Keratinocyte (primary cell): ENCODE results near the gene CMYA5. TPM values are rescaled to one million over a fixed set of nuclear protein-coding genes. Genes with fewer than 3 reads are reported as not detected.

ENCODE experiments used
- DNase-seq: peaks from one replicate; pipeline ENCODE4 v3.0.0-alpha.2; 2011; ENCODE audit warnings: low read depth, missing footprints, low spot score
- FAIRE-seq: peaks from 2 replicates; lab custom pipeline; 2011; peaks lifted over from hg19 to GRCh38; lab: Jason Lieb, UNC
- H2AFZ ChIP-seq: 2 replicates; pipeline ENCODE4 v1.6.0; 2012; ENCODE audit warnings: low read length, control low read depth, inconsistent platforms; ENCODE audit not compliant: control insufficient read depth
- H3K27ac ChIP-seq: 2 replicates; pipeline ENCODE4 v1.5.1; 2011; ENCODE audit warnings: low read length; ENCODE audit not compliant: control insufficient read depth, insufficient read depth
- H3K27me3 ChIP-seq: 3 replicates; pipeline ENCODE4 v1.6.0; 2011; ENCODE audit warnings: low read length; ENCODE audit not compliant: control insufficient read depth, insufficient read depth; ENCODE audit errors: extremely low read depth
- H3K36me3 ChIP-seq, 2 experiments: 2 replicates in 1 of 2; 3 replicates in 1 of 2; pipeline ENCODE4 v1.5.1; 2011; ENCODE audit warnings: low read length in 2 of 2, mild to moderate bottlenecking in 1 of 2; ENCODE audit not compliant: control insufficient read depth in 2 of 2, insufficient read depth in 2 of 2; ENCODE audit errors: extremely low read depth in 1 of 2
- H3K4me1 ChIP-seq: 3 replicates; pipeline ENCODE4 v1.5.1; 2011; ENCODE audit warnings: low read length; ENCODE audit not compliant: control insufficient read depth, insufficient read depth; ENCODE audit errors: extremely low read depth
- H3K4me2 ChIP-seq: 3 replicates; pipeline ENCODE4 v1.6.0; 2011; ENCODE audit warnings: low read depth, low read length; ENCODE audit not compliant: control insufficient read depth, insufficient read depth; ENCODE audit errors: extremely low read depth
- H3K4me3 ChIP-seq, 3 experiments: fragments of 200-600 bp in 1 of 3; sonication (generic) in 1 of 3; 2 replicates in 2 of 3; 3 replicates in 1 of 3; pipeline ENCODE4 v1.5.1; 2011 to 2016; ENCODE audit warnings: low read length in 3 of 3, mild to moderate bottlenecking in 3 of 3, control low read depth in 2 of 3, inconsistent platforms in 1 of 3, low read depth in 1 of 3, mixed read lengths in 1 of 3, mixed run types in 1 of 3, moderate library complexity in 1 of 3; ENCODE audit not compliant: control insufficient read depth in 2 of 3, insufficient read depth in 2 of 3; ENCODE audit errors: extremely low read depth in 1 of 3
- H3K79me2 ChIP-seq: 2 replicates; pipeline ENCODE4 v1.6.0; 2012; ENCODE audit warnings: low read length; ENCODE audit not compliant: control insufficient read depth, insufficient read depth
- H3K9ac ChIP-seq: 3 replicates; pipeline ENCODE4 v1.6.0; 2011; ENCODE audit warnings: low read length; ENCODE audit not compliant: control insufficient read depth, insufficient read depth; ENCODE audit errors: extremely low read depth
- H3K9me1 ChIP-seq: 3 replicates; pipeline ENCODE4 v1.6.0; 2011; ENCODE audit warnings: low read length; ENCODE audit not compliant: control insufficient read depth, insufficient read depth; ENCODE audit errors: extremely low read depth
- H3K9me3 ChIP-seq: 2 replicates; pipeline ENCODE4 v1.5.1; 2012; ENCODE audit warnings: low read depth, low read length; ENCODE audit not compliant: control insufficient read depth
- H4K20me1 ChIP-seq: 3 replicates; pipeline ENCODE4 v1.6.0; 2011; ENCODE audit warnings: low read length; ENCODE audit not compliant: control insufficient read depth, insufficient read depth; ENCODE audit errors: extremely low read depth
- CTCF ChIP-seq, 3 experiments: IDR thresholded peaks in 1 of 3; conservative IDR thresholded peaks in 1 of 3; optimal IDR thresholded peaks in 1 of 3; 2 replicates in 2 of 3; 3 replicates in 1 of 3; pipeline versions ENCODE3 to v1.5.1; 2011; ENCODE audit warnings: low read length in 3 of 3, mild to moderate bottlenecking in 3 of 3, moderate library complexity in 2 of 3, control low read depth in 1 of 3, inconsistent platforms in 1 of 3; ENCODE audit not compliant: insufficient read depth in 2 of 3; ENCODE audit errors: extremely low read depth in 1 of 3
- EZH2 ChIP-seq: IDR thresholded peaks from one replicate; pipeline ENCODE4 v1.6.1; 2012; ENCODE audit warnings: inconsistent platforms, mild to moderate bottlenecking, low read length, moderate library complexity
- dilution Hi-C: fragments of 300-500 bp; cut with MboI; formaldehyde crosslinking; loops from one replicate; pipeline ENCODE4 v1.7.0; 2020; ENCODE audit warnings: low sequenced_read_pairs; ENCODE audit not compliant: extremely low pct_ligation_motif_present
- polyA plus RNA-seq, 5 experiments: library from polyadenylated mRNA; depleted of rRNA in 3 of 5; stranded (reverse) in 3 of 5; stranded (forward) in 1 of 5; unstranded in 1 of 5; fragments of >200 nt; gene quantifications; 1 replicate in 1 of 5; 2 replicates in 3 of 5; 3 replicates in 1 of 5; pipeline versions ENCODE4 v1.2.1 to v1.2.3, GENCODE V29; 2011 to 2012; ENCODE audit warnings: missing spikeins in 2 of 5, low read depth in 1 of 5, low replicate concordance in 1 of 5
- small RNA-seq, 3 experiments: library from RNA; depleted of rRNA; stranded (forward); fragments of <200 nt; gene quantifications; one replicate each; pipeline ENCODE3, GENCODE V24; 2012; ENCODE audit warnings: low read depth in 3 of 3, low replicate concordance in 1 of 3; ENCODE audit not compliant: insufficient read length in 3 of 3

The CMYA5 gene
- polyA plus RNA-seq, 1 donor (not counting 4 experiments of a cell fraction or from before 2014, with no cell fraction given) = 0.25 TPM

- H3K36me3 ChIP-seq = no peaks in the 10 kb centered on the region
- H3K79me2 ChIP-seq = no peaks in the 10 kb centered on the region
- no peak for DNase-seq
- no peak overlapping the region for H2AFZ ChIP-seq
- no peak for TF ChIP-seq CTCF (optimal IDR thresholded peaks at IDR 0.05 in 1 of 3, IDR thresholded peaks at IDR 0.05 in 1 of 3, conservative IDR thresholded peaks at IDR 0.05 in 1 of 3; ENCODE audit: extremely low read depth in 1 of 3, insufficient read depth in 2 of 3, low read length in 3 of 3)
- TF ChIP-seq EZH2 = no peak
- no peak overlapping the region for H3K4me2 ChIP-seq
- H3K27ac ChIP-seq = no peak overlapping the region
- no peaks in the 10 kb centered on the region for H3K9me1 ChIP-seq
- H3K4me3 ChIP-seq = no peak overlapping the region
- H3K9ac ChIP-seq = no peak overlapping the region
- H3K9me3 ChIP-seq = no peaks in the 10 kb centered on the region
- dilution Hi-C loops = no loop called here
- FAIRE-seq = no peak
- H4K20me1 ChIP-seq = no peaks in the 10 kb centered on the region
- peaks cover 10% of the 10 kb centered on the region for H3K4me1 ChIP-seq
- H3K27me3 ChIP-seq = peaks cover 3% of the 10 kb centered on the region
Observed at GRCh38 chr5:79849061-79849460, 159.4 kb downstream of the CMYA5 start.

Small RNA genes lying within 50 kb of the gene (small RNA-seq; reads per million reads assigned to genes)
- 0 reads per million in 3 experiments for gene AC008496.1

Other genes starting within 250 kb of the CMYA5 start
- gene HOMER1, start 175.7 kb upstream of the CMYA5 start, polyA plus RNA-seq = 3.8 to 6.5 TPM (median 5.0 TPM) in 3 replicates
- 28.2 to 39.9 TPM (median 32.7 TPM) in 3 replicates for gene TENT2, start 77.4 kb upstream of the CMYA5 start, polyA plus RNA-seq